ENCODE results near the gene CEP112. TPM values are rescaled to one million over a fixed set of nuclear protein-coding genes. Genes with fewer than 3 reads are reported as not detected.

Gene CEP112
- total and polyA plus RNA-seq, 2 experiments from 2014 or later, result 4.0 to 4.3 TPM

GRCh38 chr17:65723431-65724151 is 468.3 kb downstream of the CEP112 start:
- H3K9me3 Mint-ChIP-seq, result no peaks in the 10 kb centered on the region

More at GRCh38 chr17:65723431-65724151, 468.3 kb downstream of the CEP112 start:
- H3K4me1 Mint-ChIP-seq, result peaks cover 6% of the 10 kb centered on the region
- Histone ChIP-seq H3K4me3 (no peak overlapping the region), H3K79me2 (replicated peaks; ENCODE audit: insufficient read depth) (no peaks in the 10 kb centered on the region), H3K4me1 (ENCODE audit: insufficient read depth) (no peaks in the 10 kb centered on the region), H3K27ac (ENCODE audit: low read depth) (no peak overlapping the region), H3K9me2 (ENCODE audit: insufficient read depth) (peaks cover 3% of the 10 kb centered on the region; the same call in 1 of the 2 replicates), H2AFZ (no peak overlapping the region), H3K27me3 (ENCODE audit: insufficient read depth) (no peaks in the 10 kb centered on the region), H3F3A (replicated peaks; ENCODE audit: low read depth) (no peaks in the 10 kb centered on the region), H3K4me2 (no peak overlapping the region), H3K36me3 (ENCODE audit: insufficient read depth) (no peaks in the 10 kb centered on the region), H4K20me1 (replicated peaks; ENCODE audit: insufficient read depth) (no peaks in the 10 kb centered on the region)
- H3K27me3 Mint-ChIP-seq (ENCODE audit: insufficient read depth, low read depth, poor library complexity), result peaks cover 4% of the 10 kb centered on the region
- H3K36me3 Mint-ChIP-seq (ENCODE audit: low read depth), result no peaks in the 10 kb centered on the region
- H3K27ac Mint-ChIP-seq, result no peak overlapping the region
- no peak for DNase-seq (ENCODE audit: low spot score)
- H3K4me3 Mint-ChIP-seq, result no peak overlapping the region
- ATAC-seq, result no peak
- TF ChIP-seq EZH2phosphoT487 (IDR thresholded peaks at IDR 0.05; ENCODE audit: unreplicated experiment), result no peak
- no peak for TF ChIP-seq ZNF331 (CRISPR knock-in tag; IDR thresholded peaks at IDR 0.05; ENCODE audit: low read depth)
- TF ChIP-seq STAT1 (IDR thresholded peaks at IDR 0.05; ENCODE audit: unreplicated experiment), result no peak
- TF ChIP-seq CREB1 (CRISPR knock-in tag; IDR thresholded peaks at IDR 0.05; ENCODE audit: low read depth), result no peak
- no peak for TF ChIP-seq ZNF114 (CRISPR knock-in tag; IDR thresholded peaks at IDR 0.05)
- TF ChIP-seq EZH2 (IDR thresholded peaks at IDR 0.05; ENCODE audit: low read depth, unreplicated experiment), result no peak
- TF ChIP-seq POLR2AphosphoS5 (IDR thresholded peaks at IDR 0.05; ENCODE audit: low read depth), result no peak
- TF ChIP-seq, protein P1, sequence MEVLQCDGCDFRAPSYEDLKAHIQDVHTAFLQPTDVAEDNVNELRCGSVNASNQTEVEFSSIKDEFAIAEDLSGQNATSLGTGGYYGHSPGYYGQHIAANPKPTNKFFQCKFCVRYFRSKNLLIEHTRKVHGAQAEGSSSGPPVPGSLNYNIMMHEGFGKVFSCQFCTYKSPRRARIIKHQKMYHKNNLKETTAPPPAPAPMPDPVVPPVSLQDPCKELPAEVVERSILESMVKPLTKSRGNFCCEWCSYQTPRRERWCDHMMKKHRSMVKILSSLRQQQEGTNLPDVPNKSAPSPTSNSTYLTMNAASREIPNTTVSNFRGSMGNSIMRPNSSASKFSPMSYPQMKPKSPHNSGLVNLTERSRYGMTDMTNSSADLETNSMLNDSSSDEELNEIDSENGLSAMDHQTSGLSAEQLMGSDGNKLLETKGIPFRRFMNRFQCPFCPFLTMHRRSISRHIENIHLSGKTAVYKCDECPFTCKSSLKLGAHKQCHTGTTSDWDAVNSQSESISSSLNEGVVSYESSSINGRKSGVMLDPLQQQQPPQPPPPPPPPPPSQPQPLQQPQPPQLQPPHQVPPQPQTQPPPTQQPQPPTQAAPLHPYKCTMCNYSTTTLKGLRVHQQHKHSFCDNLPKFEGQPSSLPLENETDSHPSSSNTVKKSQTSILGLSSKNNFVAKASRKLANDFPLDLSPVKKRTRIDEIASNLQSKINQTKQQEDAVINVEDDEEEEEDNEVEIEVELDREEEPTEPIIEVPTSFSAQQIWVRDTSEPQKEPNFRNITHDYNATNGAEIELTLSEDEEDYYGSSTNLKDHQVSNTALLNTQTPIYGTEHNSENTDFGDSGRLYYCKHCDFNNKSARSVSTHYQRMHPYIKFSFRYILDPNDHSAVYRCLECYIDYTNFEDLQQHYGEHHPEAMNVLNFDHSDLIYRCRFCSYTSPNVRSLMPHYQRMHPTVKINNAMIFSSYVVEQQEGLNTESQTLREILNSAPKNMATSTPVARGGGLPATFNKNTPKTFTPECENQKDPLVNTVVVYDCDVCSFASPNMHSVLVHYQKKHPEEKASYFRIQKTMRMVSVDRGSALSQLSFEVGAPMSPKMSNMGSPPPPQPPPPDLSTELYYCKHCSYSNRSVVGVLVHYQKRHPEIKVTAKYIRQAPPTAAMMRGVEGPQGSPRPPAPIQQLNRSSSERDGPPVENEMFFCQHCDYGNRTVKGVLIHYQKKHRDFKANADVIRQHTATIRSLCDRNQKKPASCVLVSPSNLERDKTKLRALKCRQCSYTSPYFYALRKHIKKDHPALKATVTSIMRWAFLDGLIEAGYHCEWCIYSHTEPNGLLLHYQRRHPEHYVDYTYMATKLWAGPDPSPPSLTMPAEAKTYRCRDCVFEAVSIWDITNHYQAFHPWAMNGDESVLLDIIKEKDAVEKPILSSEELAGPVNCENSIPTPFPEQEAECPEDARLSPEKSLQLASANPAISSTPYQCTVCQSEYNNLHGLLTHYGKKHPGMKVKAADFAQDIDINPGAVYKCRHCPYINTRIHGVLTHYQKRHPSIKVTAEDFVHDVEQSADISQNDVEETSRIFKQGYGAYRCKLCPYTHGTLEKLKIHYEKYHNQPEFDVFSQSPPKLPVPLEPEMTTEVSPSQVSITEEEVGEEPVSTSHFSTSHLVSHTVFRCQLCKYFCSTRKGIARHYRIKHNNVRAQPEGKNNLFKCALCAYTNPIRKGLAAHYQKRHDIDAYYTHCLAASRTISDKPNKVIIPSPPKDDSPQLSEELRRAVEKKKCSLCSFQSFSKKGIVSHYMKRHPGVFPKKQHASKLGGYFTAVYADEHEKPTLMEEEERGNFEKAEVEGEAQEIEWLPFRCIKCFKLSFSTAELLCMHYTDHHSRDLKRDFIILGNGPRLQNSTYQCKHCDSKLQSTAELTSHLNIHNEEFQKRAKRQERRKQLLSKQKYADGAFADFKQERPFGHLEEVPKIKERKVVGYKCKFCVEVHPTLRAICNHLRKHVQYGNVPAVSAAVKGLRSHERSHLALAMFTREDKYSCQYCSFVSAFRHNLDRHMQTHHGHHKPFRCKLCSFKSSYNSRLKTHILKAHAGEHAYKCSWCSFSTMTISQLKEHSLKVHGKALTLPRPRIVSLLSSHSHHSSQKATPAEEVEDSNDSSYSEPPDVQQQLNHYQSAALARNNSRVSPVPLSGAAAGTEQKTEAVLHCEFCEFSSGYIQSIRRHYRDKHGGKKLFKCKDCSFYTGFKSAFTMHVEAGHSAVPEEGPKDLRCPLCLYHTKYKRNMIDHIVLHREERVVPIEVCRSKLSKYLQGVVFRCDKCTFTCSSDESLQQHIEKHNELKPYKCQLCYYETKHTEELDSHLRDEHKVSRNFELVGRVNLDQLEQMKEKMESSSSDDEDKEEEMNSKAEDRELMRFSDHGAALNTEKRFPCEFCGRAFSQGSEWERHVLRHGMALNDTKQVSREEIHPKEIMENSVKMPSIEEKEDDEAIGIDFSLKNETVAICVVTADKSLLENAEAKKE (CRISPR knock-in tag; IDR thresholded peaks at IDR 0.05), result no peak
- TF ChIP-seq CTCF (conservative IDR thresholded peaks at IDR 0.05; ENCODE audit: low read depth in 2 of 2), result no peak
- TF ChIP-seq NANOG (IDR thresholded peaks at IDR 0.05; ENCODE audit: borderline replicate concordance), result no peak
- TF ChIP-seq REST (IDR thresholded peaks at IDR 0.05; ENCODE audit: unreplicated experiment), result no peak
